Activated naive CD4-positive, alpha-beta T cell treated with anti-CD3 and anti-CD28 coated beads, Interleukin-2, amount 10 ng/mL, durations not matched to agents 7 days and 5 days (primary cell): ENCODE data around the gene PTPRO.

ENCODE experiments used
- CTCF ChIA-PET: fragments of 350-600 bp; sonication (Branson Sonifier 250); formaldehyde crosslinking; loops from one replicate; lab custom pipeline; 2021; ENCODE audit warnings: antibody characterized with exemption; lab: Charles Lee
- DNase-seq: peaks from one replicate; pipeline ENCODE4 v3.0.0-alpha.2; 2020
- H3K27ac Mint-ChIP-seq: one replicate; pipeline ENCODE4 v1.8.0; 2021; ENCODE audit warnings: mild to moderate bottlenecking, moderate library complexity, mixed read lengths
- H3K27me3 Mint-ChIP-seq: one replicate; pipeline ENCODE4 v1.8.0; 2021; ENCODE audit warnings: mild to moderate bottlenecking, mixed read lengths
- H3K36me3 Mint-ChIP-seq: one replicate; pipeline ENCODE4 v1.8.0; 2021; ENCODE audit warnings: mixed read lengths
- H3K4me1 Mint-ChIP-seq: one replicate; pipeline ENCODE4 v1.8.0; 2021; ENCODE audit warnings: mixed read lengths
- H3K4me3 Mint-ChIP-seq: one replicate; pipeline ENCODE4 v1.8.0; 2021; ENCODE audit warnings: mild to moderate bottlenecking, moderate library complexity, mixed read lengths
- H3K9me3 Mint-ChIP-seq: one replicate; pipeline ENCODE4 v1.8.0; 2021; ENCODE audit warnings: mixed read lengths

PTPRO gene

DNA sequence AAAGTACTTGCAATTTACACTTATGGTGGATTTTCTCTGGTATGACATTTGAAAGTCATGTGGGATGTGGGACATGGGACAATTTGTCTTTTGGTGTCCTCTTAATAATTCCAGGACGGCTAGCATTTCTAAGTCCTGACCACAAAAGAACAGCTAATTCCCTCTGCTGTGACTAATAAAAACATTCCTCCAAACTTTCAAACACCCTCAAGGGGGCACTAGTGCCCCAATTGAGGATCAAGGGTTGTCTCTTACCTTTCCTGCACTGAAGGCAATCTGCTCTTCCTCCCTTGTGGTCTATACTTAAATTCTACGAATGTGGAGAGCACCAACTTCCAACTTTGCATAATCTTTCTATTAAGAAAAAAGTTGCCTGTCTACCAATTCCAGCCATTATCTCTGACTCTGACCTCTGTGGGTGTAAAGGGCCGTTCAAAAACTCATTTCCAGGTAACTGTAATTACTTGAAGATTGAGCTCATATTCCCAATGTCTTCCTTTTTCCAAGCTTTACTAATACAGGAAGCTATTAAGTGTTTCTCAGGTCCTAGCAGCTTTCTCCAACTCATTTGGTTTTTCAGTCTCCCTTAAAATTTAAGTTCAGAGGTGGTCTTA, 210.2 kb downstream of the PTPRO start:
- Mint-ChIP-seq H3K27ac (peak overlapping the region; percentile 60), H3K9me3 (no peaks in the 10 kb centered on the region), H3K4me3 (no peak overlapping the region), H3K4me1 (no peaks in the 10 kb centered on the region), H3K36me3 (peaks cover 1% of the 10 kb centered on the region), H3K27me3 (peaks cover 4% of the 10 kb centered on the region)
- CTCF ChIA-PET: interaction anchor here (0.6 to 12.2 kb wide), 32 partner anchors 8 to 378 kb away, joined by 3 to 527 read pairs (median 4); partner anchors contain the start of gene DERA
- peak; percentile 65 for DNase-seq

DNA sequence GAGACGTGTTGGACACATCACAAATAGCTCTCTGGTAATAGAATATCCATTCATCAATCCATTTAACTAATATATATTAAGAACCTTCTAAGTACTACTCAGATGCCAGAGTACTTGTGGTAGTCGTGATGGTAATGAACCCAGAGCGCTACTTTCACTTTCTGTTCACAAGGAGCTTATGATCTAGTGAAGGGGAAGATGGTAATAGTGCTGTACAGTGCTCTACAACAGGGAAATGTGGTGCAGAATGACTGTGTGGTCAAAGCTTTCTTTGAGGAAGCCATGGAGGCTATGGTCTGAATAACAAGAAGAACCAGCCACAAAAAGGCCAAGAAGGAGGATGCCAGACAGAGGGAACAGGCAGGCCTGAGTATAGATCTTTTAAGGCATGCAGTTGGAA, 212.0 kb downstream of the PTPRO start:
- peak; percentile 55 for DNase-seq
- Mint-ChIP-seq H3K4me1 (peaks cover 6% of the 10 kb centered on the region), H3K9me3 (no peaks in the 10 kb centered on the region), H3K4me3 (peak overlapping the region; percentile 45), H3K36me3 (peaks cover 7% of the 10 kb centered on the region), H3K27ac (no peak overlapping the region), H3K27me3 (peaks cover under 1% of the 10 kb centered on the region)
- CTCF ChIA-PET: interaction anchor here (0.7 to 12.2 kb wide), 9 partner anchors 11 to 50 kb away, joined by 3 to 527 read pairs (median 8); no protein-coding TSS in a partner anchor

DNA sequence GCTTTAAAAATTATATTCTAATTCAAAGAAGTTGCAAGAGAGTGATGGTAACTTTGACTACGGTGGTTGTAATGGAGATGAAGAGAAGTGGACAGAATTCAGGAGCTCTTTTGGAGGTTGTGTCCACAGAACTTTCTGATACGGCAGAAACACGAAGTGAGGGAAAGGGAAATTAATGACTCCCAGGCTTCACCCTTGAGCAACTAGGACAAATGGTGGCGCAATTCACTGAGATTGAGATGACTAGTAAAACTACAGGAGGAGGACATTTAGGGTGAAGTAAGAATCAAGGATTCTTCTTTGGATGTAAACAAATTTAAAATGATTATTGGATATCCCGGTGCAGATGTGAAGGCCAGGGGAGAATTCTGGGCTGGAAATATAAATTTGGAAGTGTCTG, 212.6 kb downstream of the PTPRO start:
- H3K4me3 Mint-ChIP-seq: no peak overlapping the region
- peaks cover 7% of the 10 kb centered on the region for H3K36me3 Mint-ChIP-seq
- no peak for DNase-seq
- no peaks in the 10 kb centered on the region for H3K27me3 Mint-ChIP-seq
- CTCF ChIA-PET: interaction anchor here (0.7 to 12.2 kb wide), 9 partner anchors 11 to 50 kb away, joined by 3 to 527 read pairs (median 8); no protein-coding TSS in a partner anchor
- H3K9me3 Mint-ChIP-seq: no peaks in the 10 kb centered on the region
- H3K27ac Mint-ChIP-seq: no peak overlapping the region
- peaks cover 6% of the 10 kb centered on the region for H3K4me1 Mint-ChIP-seq

DNA sequence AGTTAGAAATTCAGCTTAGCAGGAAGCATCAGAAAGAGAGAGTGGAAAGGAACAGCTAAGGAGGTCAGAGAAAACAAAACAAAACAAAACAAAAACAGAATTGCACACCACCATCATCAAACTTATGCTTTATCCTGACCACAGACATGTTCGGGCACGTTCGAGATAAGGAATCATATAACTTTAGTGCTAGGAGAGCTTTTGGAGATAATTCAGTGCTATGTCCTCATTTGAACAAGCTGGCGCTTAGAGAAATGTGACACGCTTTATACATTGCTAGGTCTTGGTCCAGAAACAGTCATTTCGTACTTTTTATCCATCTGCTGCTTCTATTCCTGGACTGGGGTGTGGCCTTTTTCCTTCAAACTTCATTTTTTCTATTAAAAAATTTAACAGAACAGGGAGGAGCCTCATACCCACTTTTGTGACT, 213.1 kb downstream of the PTPRO start:
- H3K27ac Mint-ChIP-seq: no peak overlapping the region
- CTCF ChIA-PET: interaction anchor here (1.8 to 12.2 kb wide), 6 partner anchors 10 to 49 kb away, joined by 5 to 527 read pairs (median 8); no protein-coding TSS in a partner anchor
- no peaks in the 10 kb centered on the region for H3K27me3 Mint-ChIP-seq
- no peaks in the 10 kb centered on the region for H3K9me3 Mint-ChIP-seq
- no peak overlapping the region for H3K4me3 Mint-ChIP-seq
- H3K36me3 Mint-ChIP-seq: peaks cover 7% of the 10 kb centered on the region
- H3K4me1 Mint-ChIP-seq: peaks cover 7% of the 10 kb centered on the region
- no peak for DNase-seq

DNA sequence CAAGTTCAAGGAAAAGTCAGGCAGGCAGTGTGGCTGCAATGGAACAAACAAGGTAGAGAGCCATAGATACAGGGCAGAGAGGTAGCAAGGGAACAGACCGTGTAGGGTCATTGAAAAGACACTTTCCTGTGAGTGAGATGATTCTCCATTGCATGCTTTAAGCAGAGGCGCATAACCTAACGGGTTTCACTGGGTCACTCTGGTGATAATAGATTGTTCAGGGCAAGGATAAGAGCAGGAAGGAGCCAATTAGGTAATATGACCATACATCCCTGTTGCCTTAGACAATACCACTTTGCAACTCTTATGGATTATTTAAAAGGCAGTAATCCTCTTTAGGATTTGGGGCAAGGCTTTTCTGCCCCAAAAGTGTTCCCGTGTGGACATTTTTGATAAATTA, 214.1 kb downstream of the PTPRO start:
- H3K4me3 Mint-ChIP-seq: no peak overlapping the region
- H3K27ac Mint-ChIP-seq: no peak overlapping the region
- DNase-seq: no peak
- CTCF ChIA-PET: interaction anchor here (12.2 kb wide), 1 partner anchor 48 kb away, joined by 527 read pairs; no protein-coding TSS in a partner anchor
- peaks cover 7% of the 10 kb centered on the region for H3K36me3 Mint-ChIP-seq
- no peaks in the 10 kb centered on the region for H3K27me3 Mint-ChIP-seq
- H3K9me3 Mint-ChIP-seq: no peaks in the 10 kb centered on the region
- H3K4me1 Mint-ChIP-seq: peaks cover 13% of the 10 kb centered on the region

DNA sequence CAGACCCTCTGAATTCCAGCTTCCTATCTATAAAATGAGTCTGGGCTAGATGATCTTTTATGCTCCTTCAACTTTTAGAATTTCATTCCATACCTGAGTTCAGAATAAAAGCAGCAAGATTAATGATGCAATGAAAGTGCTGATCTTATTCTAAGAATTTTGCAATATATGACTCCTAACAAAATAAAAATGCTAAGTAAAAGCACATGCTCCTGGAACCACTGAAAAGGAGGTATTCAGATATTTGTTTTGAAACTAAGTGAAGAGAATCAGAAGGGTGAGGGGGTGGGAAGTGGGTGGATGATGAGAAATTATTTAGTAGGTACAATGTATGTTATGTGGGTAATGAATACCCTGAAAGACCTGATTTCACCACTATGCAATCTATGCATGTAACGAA, 216.6 kb downstream of the PTPRO start:
- no peak overlapping the region for H3K4me3 Mint-ChIP-seq

DNA sequence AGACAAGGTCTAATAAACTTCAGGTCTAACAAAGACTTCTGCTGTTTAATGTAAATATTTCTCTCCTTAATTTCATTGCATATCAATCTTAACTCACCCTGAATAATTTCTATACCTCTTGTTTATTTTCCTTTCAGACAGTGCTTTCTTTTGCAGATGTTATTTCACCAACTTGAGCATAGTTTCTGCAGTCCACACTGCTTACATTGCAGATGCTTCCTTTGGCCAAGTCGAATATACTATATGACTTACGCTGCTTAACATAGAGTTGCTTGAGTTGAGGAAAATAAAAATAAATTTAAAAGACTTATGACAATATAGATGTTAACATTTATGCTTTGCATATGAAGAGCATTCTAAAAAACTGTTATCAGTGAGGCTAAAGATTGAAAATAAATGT, 217.7 kb downstream of the PTPRO start:
- no peak for DNase-seq
- Mint-ChIP-seq H3K4me3 (no peak overlapping the region), H3K4me1 (peaks cover 38% of the 10 kb centered on the region), H3K36me3 (peaks cover 16% of the 10 kb centered on the region), H3K27ac (no peak overlapping the region), H3K9me3 (peaks cover 4% of the 10 kb centered on the region), H3K27me3 (no peaks in the 10 kb centered on the region)
- CTCF ChIA-PET: interaction anchor here (1.2 to 2.6 kb wide), 2 partner anchors 25 to 45 kb away, joined by 3 to 10 read pairs; no protein-coding TSS in a partner anchor

More for the DNA sequence above, 216.6 kb downstream of the PTPRO start:
- Mint-ChIP-seq H3K9me3 (peaks cover 2% of the 10 kb centered on the region), H3K27me3 (no peaks in the 10 kb centered on the region), H3K36me3 (peaks cover 10% of the 10 kb centered on the region), H3K4me1 (peaks cover 28% of the 10 kb centered on the region), H3K27ac (no peak overlapping the region)
- DNase-seq: no peak
- CTCF ChIA-PET: interaction anchor here (2.6 kb wide), 1 partner anchor 46 kb away, joined by 10 read pairs; no protein-coding TSS in a partner anchor

DNA sequence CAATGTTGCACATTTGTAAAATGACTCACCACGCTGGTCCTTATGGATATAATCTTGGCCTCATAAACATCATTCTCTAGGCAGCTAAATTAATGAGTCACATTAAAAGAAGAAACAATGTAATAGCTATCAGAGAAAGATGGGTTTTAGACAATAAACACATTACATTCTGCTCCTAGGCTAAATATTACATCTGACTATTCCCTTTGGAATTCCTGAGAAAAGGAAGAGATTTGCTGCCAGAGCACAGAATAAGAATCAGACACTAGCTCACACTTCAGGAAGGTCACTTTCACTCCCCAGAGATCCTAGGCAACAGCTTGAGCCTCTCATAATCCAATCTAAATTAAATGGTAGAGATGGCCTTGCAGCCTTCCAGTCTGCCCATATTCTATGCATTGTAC, 218.2 kb downstream of the PTPRO start:
- DNase-seq: no peak
- Mint-ChIP-seq H3K27ac (no peak overlapping the region), H3K4me3 (no peak overlapping the region), H3K36me3 (peaks cover 19% of the 10 kb centered on the region), H3K27me3 (no peaks in the 10 kb centered on the region), H3K4me1 (peaks cover 42% of the 10 kb centered on the region), H3K9me3 (peaks cover 4% of the 10 kb centered on the region)
- CTCF ChIA-PET: interaction anchor here (1.2 to 2.6 kb wide), 2 partner anchors 24 to 44 kb away, joined by 3 to 10 read pairs; no protein-coding TSS in a partner anchor

DNA sequence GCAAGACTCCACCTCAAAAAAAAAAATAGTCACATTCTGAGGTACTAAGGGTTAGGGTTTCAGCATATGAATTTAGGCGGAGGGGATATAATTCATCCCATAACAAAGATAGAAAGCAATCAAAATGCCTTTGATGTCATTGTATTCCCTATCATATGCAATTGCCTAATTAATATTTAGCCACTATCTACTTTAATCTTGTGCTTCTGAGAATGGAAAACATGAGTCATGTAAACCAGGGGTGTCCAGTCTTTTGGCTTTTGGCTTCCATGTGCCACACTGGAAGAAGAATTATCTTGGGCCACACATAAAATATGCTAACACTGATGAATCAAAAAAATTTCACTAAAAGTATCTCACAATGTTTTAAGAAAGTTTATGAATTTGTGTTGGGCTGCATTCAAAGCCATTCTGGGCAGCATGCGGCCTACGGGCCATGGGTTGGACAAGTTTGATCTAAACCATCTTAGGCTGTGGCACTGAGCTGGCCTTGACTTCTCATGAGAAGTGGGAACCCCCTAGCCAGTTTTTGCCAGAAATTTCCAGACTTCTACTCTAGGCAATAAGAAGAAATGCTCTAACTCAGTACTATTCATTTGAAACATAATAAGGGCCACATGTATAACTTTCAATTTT, 219.8 kb downstream of the PTPRO start:
- CTCF ChIA-PET: no interaction called here
- no peak for DNase-seq
- H3K4me1 Mint-ChIP-seq: peaks cover 55% of the 10 kb centered on the region
- peaks cover 21% of the 10 kb centered on the region for H3K36me3 Mint-ChIP-seq
- H3K27ac Mint-ChIP-seq: no peak overlapping the region
- H3K27me3 Mint-ChIP-seq: no peaks in the 10 kb centered on the region
- H3K4me3 Mint-ChIP-seq: no peak overlapping the region
- peaks cover 4% of the 10 kb centered on the region for H3K9me3 Mint-ChIP-seq

DNA sequence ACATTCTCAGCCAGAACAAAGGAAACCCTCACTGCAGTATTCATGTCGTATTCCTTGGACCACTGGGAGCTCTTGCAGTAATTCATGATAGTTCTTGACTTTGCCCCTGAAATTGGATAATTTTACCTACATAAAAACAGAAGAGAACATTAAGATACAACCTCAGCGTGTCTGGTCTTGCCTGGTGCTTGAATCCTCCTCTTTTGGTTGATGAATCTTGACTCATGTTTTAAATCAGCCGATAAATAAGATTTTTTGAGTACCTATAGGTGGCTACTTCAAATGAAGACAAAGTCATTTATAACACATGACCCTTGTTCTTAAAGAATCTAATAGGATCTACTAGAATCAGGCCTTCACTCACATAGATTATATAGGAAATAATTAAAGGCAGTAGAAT, 221.0 kb downstream of the PTPRO start:
- Mint-ChIP-seq H3K36me3 (peaks cover 25% of the 10 kb centered on the region), H3K4me3 (no peak overlapping the region), H3K4me1 (peaks cover 64% of the 10 kb centered on the region), H3K27me3 (no peaks in the 10 kb centered on the region), H3K9me3 (peaks cover 5% of the 10 kb centered on the region), H3K27ac (peak overlapping the region; percentile 58)
- CTCF ChIA-PET: no interaction called here
- no peak for DNase-seq

DNA sequence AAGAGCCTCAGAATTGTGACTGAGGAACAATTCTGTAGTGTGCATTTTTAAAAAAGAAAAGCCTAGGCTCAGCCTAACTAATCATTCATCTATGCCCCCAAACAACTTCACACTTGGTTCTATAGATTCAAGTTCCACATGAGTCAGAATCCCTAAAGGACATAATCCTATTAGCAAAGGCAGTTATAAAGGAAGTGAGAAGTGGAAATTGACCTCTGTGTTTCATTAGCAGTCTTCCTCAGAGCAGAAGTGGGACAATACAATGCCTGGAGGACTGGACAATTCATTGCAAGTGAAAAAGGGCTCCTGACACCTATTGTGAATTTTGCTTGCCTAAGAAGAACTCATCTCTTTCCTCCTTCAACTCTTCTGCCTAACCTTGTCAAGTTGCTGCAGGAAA, 222.3 kb downstream of the PTPRO start:
- Mint-ChIP-seq H3K36me3 (peaks cover 35% of the 10 kb centered on the region), H3K4me3 (no peak overlapping the region), H3K27ac (peak overlapping the region; percentile 100), H3K27me3 (no peaks in the 10 kb centered on the region), H3K9me3 (peaks cover 9% of the 10 kb centered on the region), H3K4me1 (peaks cover 71% of the 10 kb centered on the region)
- no peak for DNase-seq
- CTCF ChIA-PET: interaction anchor here (1.2 to 3.1 kb wide), 3 partner anchors 10 to 26 kb away, joined by 4 to 13 read pairs (median 7); no protein-coding TSS in a partner anchor

DNA sequence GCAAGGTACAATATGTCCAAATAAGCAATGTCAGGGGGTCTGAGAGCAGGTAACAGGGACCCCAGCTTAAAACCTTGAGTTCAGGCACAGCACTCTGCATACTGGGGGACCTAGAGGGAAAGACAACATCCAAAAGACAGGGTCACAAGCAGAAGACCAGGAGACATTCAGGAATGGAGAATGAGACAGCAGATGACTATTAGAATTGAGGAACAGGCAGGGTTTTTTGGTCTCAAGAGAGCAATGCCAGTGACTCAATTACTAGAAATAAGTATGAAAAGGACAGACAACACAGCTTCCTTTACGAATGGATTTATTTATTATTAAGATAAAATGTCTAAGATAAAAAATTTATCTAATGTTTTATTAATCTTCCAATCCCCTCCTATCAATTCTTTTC, 223.0 kb downstream of the PTPRO start:
- CTCF ChIA-PET: interaction anchor here (1.2 to 3.1 kb wide), 5 partner anchors 10 to 33 kb away, joined by 4 to 13 read pairs (median 7); no protein-coding TSS in a partner anchor
- no peak overlapping the region for H3K4me3 Mint-ChIP-seq
- peak overlapping the region; percentile 100 for H3K27ac Mint-ChIP-seq
- no peaks in the 10 kb centered on the region for H3K27me3 Mint-ChIP-seq
- DNase-seq: no peak
- H3K4me1 Mint-ChIP-seq: peaks cover 75% of the 10 kb centered on the region
- H3K9me3 Mint-ChIP-seq: peaks cover 11% of the 10 kb centered on the region
- H3K36me3 Mint-ChIP-seq: peaks cover 42% of the 10 kb centered on the region

DNA sequence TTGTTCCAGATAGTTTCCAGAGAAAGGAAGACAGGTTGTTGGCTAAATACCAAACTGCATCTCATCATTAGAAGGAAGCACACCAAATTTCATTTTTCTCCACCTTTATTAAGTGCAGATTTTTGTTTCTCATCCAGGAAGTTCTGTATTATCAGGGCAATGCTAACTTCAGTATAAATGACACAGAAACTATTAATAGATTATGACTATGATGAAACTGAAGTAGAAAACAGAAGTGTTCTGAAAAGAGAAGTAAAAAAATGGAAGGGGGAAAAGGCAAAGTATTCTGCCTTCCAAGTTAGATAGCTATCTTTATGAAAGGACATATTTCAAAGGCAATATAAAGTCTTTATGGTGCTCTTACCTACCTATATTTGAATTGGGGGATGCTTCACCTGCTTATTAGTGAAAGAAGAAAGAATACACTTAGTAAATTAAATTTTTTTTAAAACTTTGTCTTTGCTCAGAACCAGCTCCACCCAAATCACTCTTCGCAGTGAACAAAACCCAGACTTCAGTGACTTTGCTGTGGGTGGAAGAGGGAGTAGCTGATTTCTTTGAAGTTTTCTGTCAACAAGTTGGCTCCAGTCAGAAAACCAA, 223.9 kb downstream of the PTPRO start:
- peaks cover 75% of the 10 kb centered on the region for H3K4me1 Mint-ChIP-seq
- H3K9me3 Mint-ChIP-seq: peaks cover 15% of the 10 kb centered on the region
- CTCF ChIA-PET: interaction anchor here (0.7 to 3.1 kb wide), 9 partner anchors 11 to 39 kb away, joined by 3 to 13 read pairs (median 5); no protein-coding TSS in a partner anchor
- peak; percentile 58 for DNase-seq
- peak overlapping the region; percentile 69 for H3K4me3 Mint-ChIP-seq
- H3K27me3 Mint-ChIP-seq: no peaks in the 10 kb centered on the region
- H3K27ac Mint-ChIP-seq: peak overlapping the region; percentile 100
- H3K36me3 Mint-ChIP-seq: peaks cover 51% of the 10 kb centered on the region

DNA sequence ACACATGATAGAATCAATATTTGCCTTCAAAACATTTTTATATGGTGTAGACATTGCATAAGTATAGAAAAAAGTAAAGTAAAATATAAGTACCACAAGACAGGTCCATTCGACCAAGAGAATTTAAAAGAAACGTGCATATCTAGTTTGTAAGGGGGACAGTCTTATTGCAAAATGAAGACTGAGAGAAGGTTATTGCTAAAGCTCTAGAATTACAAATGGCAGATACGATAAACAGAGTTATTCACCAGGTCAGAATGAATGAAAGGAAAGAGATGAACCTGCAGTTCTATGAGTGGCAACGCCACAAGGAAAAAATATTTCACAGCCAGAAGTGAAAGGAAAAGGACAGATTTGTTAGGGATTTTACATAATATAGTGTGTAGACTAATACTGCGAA, 224.8 kb downstream of the PTPRO start:
- Mint-ChIP-seq H3K27ac (peak overlapping the region; percentile 100), H3K4me1 (peaks cover 71% of the 10 kb centered on the region), H3K9me3 (peaks cover 15% of the 10 kb centered on the region), H3K36me3 (peaks cover 60% of the 10 kb centered on the region), H3K4me3 (peak overlapping the region; percentile 69), H3K27me3 (no peaks in the 10 kb centered on the region)
- CTCF ChIA-PET: interaction anchor here (1.0 to 3.1 kb wide), 4 partner anchors 15 to 38 kb away, joined by 3 to 13 read pairs (median 10); no protein-coding TSS in a partner anchor
- no peak for DNase-seq
